ENCODE data around the gene PIGU.

GRCh38 chr20:34525342-34525708 lies 151.6 kb downstream of the PIGU start:
- TF ChIP-seq, protein P1, sequence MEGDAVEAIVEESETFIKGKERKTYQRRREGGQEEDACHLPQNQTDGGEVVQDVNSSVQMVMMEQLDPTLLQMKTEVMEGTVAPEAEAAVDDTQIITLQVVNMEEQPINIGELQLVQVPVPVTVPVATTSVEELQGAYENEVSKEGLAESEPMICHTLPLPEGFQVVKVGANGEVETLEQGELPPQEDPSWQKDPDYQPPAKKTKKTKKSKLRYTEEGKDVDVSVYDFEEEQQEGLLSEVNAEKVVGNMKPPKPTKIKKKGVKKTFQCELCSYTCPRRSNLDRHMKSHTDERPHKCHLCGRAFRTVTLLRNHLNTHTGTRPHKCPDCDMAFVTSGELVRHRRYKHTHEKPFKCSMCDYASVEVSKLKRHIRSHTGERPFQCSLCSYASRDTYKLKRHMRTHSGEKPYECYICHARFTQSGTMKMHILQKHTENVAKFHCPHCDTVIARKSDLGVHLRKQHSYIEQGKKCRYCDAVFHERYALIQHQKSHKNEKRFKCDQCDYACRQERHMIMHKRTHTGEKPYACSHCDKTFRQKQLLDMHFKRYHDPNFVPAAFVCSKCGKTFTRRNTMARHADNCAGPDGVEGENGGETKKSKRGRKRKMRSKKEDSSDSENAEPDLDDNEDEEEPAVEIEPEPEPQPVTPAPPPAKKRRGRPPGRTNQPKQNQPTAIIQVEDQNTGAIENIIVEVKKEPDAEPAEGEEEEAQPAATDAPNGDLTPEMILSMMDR (conservative IDR thresholded peaks at IDR 0.05), result no peak
- TF ChIP-seq EZH2 (IDR thresholded peaks at IDR 0.05; ENCODE audit: low read depth), result no peak
